Fibroblast of pulmonary artery (primary cell): ENCODE data around the gene ABCA2.
"Not testable (repeated sequence)": the region's sequence is repeated elsewhere in the genome, so short reads cannot be mapped to it uniquely, and the experiment has no call there.

ENCODE experiments used
- DNase-seq: peaks from one replicate; pipeline ENCODE4 v3.0.0-alpha.2; 2010; ENCODE audit warnings: low read depth
- H3K4me3 ChIP-seq: replicated peaks from 2 replicates; pipeline ENCODE4 v1.5.1; 2011; ENCODE audit warnings: low read depth, mild to moderate bottlenecking, control low read depth, low read length, moderate library complexity
- CTCF ChIP-seq: IDR thresholded peaks from 2 replicates; pipeline ENCODE4 v1.5.1; 2011; ENCODE audit warnings: mild to moderate bottlenecking, control low read depth, low read length, inconsistent platforms; ENCODE audit errors: missing control alignments

Gene ABCA2

GRCh38 chr9:137067860-137068538, 40.0 kb upstream of the ABCA2 start:
- peak; percentile 83 for DNase-seq
- no peak overlapping the region for H3K4me3 ChIP-seq
- TF ChIP-seq CTCF = peak; percentile 82

GRCh38 chr9:137066096-137066861, 38.2 kb upstream of the ABCA2 start:
- TF ChIP-seq CTCF = no peak
- no peak for DNase-seq

DNA sequence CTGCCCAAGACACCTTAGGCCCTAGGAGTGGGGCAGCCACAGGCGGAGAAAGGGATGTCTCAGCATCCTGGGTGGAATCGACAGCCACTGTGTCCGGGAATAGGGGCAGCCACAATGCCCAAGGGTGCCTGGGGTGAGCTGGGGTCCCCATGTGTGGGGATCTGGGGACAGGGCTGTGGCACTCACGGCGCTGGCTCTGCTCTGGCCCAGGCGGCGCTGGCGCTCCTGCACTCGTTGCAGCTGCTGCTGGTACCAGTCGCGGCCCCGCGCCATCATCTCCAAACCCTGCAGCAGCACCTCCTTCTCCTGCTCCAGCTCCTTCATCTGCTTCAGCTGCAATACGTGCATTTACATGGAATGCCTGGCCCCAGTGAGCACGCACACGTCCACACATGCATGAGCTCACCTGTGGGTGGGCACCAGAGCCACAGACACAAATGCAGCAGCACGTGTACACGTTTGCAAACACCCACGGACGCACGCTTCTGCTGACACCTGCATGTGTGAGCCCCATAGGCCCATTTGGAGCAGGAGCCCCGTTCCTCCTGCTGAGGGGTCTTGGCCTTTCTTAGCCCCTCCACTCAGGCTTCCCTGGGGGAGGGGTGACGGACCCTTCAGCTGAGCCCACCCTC, 37.4 kb upstream of the ABCA2 start:
- no peak for TF ChIP-seq CTCF
- DNase-seq = no peak
- no peak overlapping the region for H3K4me3 ChIP-seq

More at GRCh38 chr9:137066096-137066861, 38.2 kb upstream of the ABCA2 start:
- H3K4me3 ChIP-seq = no peak overlapping the region

DNA sequence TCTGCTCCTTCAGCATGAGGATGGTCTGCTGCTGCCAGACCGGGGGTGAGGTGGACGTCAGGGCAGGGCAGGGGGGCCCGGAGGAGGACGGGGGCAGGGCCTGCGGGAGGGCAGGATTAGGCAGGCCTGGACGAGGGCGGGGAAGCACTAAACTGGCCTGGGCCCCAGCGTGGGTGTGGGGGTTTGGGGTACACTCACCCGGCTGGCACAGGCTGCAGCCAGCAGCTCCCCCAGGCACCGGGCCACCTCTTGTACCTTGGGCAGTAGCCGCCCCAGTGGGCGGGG, 36.8 kb upstream of the ABCA2 start:
- no peak for TF ChIP-seq CTCF
- H3K4me3 ChIP-seq = no peak overlapping the region
- DNase-seq = no peak

DNA sequence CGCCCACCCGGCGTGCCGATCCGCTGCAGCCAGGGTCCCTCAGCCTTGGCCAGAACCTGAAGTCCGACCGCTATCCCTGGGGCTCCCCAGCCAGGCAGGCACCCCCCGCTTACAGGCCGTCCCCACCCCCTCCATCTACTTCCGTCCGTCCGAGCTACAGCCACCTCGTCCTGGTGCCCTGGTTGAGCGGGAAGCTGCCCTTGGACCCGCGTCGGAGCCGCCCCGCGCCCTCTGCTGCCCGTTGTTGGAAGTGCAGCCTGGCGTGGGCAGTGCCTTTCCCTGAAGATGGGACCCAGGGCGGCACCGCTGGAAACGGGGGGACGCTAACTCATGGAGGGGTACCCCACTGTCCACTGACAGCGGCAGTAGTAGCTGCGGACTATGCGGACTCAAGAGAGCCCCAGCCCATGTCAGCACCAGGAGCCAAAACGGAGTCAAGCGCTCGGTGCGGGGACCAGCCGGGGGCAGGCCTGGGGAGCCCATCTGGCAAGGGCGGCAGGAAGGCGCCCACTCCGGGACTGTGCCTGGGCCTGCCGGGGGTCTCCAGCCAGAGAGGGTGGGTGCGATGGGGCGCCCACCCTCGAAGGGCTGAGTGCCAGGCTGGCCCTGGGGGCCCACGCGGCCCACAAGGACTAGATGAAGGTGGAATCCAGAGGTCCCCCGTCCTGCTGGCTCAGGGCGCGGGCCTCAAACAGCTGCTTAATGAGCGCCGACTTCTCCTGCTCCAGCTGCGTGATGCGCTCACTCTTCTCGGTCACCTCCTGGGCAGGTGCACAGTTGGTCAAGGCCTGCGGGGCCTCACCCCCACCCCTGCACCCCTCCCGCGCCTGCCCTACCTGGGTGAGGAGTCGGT, 36.2 kb upstream of the ABCA2 start:
- H3K4me3 ChIP-seq = no peak overlapping the region
- TF ChIP-seq CTCF = peak; percentile 79
- DNase-seq = peak; percentile 51

DNA sequence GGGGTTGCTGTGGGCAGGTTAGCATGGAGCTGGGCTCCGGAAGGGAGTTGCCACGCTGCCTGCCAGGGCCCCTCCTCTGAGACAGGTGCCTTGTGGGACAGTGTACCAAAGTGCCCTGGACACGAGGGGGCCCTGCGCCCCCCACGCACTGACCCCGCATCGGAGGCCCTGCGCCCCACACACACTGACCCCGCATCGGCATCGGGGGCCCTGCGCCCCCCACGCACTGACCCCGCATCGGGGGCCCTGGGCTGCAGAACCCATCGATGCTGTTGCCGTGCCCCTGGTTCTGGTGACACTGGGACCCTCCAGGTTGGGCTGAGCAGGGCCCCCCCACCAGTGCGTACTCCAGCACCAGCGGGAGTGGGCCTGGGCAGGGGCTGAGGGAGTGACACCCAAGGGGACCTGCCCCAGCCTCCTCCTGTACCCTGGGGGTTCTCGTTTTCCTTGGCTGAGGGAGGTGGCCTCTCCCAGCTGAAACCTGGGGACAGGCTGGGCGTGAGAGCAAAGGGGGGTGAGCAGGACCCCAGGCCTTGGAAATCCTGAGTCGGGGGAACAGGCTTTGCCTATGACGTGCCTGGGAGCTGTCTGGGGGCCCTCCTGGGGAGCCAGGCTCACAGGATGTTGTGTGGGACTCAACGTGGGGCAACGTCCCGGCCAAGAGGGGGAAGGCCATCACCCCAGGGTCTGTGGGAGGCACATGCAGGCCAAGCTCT, 35.4 kb upstream of the ABCA2 start:
- H3K4me3 ChIP-seq = no peak overlapping the region
- no peak for TF ChIP-seq CTCF
- DNase-seq = no peak

DNA sequence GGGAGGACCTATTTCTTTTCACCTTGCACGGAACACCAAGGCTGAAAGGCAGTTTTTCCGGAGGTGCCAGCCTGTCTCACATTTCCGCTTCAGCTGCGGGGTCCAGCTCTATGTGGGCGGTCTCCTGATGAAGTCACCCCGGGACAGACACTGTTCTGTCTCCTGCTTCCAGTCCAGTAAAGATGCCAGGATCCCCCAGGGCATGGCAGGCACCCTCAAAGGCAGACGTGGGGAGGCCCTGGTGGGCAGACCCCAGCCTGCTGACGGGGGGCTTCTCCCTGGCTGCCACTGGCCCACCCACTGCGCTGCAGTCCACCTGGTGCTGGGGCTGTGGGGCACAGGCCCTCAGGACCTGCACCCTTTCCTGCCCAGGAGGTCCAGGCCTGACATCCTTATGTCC, 34.8 kb upstream of the ABCA2 start:
- H3K4me3 ChIP-seq, DNase-seq: not testable (repeated sequence)
